Mucosa of descending colon (tissue), 3 donors: ENCODE results near the gene TMEM108. TPM values are rescaled to one million over a fixed set of nuclear protein-coding genes. Genes with fewer than 3 reads are reported as not detected.

ENCODE experiments used
- ATAC-seq: fragments of 200-7000 bp; cut with Tn5 transposase; one replicate; pipeline ENCODE4 v1.9.1; 2020; ENCODE audit warnings: mild to moderate bottlenecking, moderate library complexity
- DNase-seq, 3 donors: peaks; one replicate each; pipeline ENCODE4 v3.0.0-alpha.2; 2020
- H3K36me3 ChIP-seq: fragments of 200-600 bp; one replicate; pipeline ENCODE4 v1.8.0; 2021; ENCODE audit warnings: low read depth, mild to moderate bottlenecking
- H3K4me1 ChIP-seq: fragments of 200-600 bp; one replicate; pipeline ENCODE4 v1.8.0; 2021; ENCODE audit warnings: low read depth, mild to moderate bottlenecking
- H3K4me3 ChIP-seq: fragments of 200-600 bp; one replicate; pipeline ENCODE4 v1.8.0; 2021; ENCODE audit warnings: mild to moderate bottlenecking
- H3K9me3 ChIP-seq: fragments of 200-600 bp; one replicate; pipeline ENCODE4 v1.8.0; 2021; ENCODE audit warnings: mild to moderate bottlenecking
- CTCF ChIP-seq: fragments of 200-600 bp; IDR thresholded peaks from one replicate; pipeline ENCODE4 v1.8.0; 2022; ENCODE audit warnings: antibody characterized with exemption, mild to moderate bottlenecking
- intact Hi-C, 2 donors: fragments of 100-400 bp; cut with DNase I in 1 of 2; cut with micrococcal nuclease in 1 of 2; formaldehyde crosslinking; loops; one replicate each; pipeline versions ENCODE4 v1.11.0 to v1.11.1; 2022; cut with DNase I, micrococcal nuclease
- total RNA-seq, 3 donors: library from RNA; stranded (reverse); fragmentation: NEBNext Ultra II Directional in 2 of 3; extraction: Animal tissue kit (Norgen Biotek cat#: 25700) in 2 of 3; gene quantifications; one replicate each; pipeline versions ENCODE4 v1.2.1 to v1.2.4, GENCODE V29; 2021 to 2023
- donor health status: DM: no; HTN: no; CAD: no; lungs with moderate emphysema.
- donor health status: DM: no; HTN: no; CAD: no.
- donor health status: DM: no; HTN: yes; CAD: no.

The TMEM108 gene
- total RNA-seq, 3 donors from 2014 or later = 0.72 to 3.4 (median 1.1) TPM

GRCh38 chr3:133301194-133301593 lies 263.0 kb downstream of the TMEM108 start:
- Histone ChIP-seq H3K4me3 (no peak overlapping the region), H3K36me3 (no peaks in the 10 kb centered on the region), H3K9me3 (no peaks in the 10 kb centered on the region), H3K4me1 (no peaks in the 10 kb centered on the region)
- TF ChIP-seq CTCF = no peak
- DNase-seq = no peak
- no peak for ATAC-seq
- intact Hi-C loops = no loop called here

- intact Hi-C loops = no loop called here
- no peak for TF ChIP-seq CTCF
- ATAC-seq (no peak), DNase-seq (no peak)
- H3K36me3 ChIP-seq = no peaks in the 10 kb centered on the region
- no peak overlapping the region for H3K4me3 ChIP-seq
- no peaks in the 10 kb centered on the region for H3K4me1 ChIP-seq
- no peaks in the 10 kb centered on the region for H3K9me3 ChIP-seq
These were observed 263.5 kb downstream of the TMEM108 start for GRCh38 chr3:133301731-133302130.

- DNase-seq (no peak), ATAC-seq (no peak)
- intact Hi-C loops = no loop called here
- no peaks in the 10 kb centered on the region for H3K36me3 ChIP-seq
- no peaks in the 10 kb centered on the region for H3K4me1 ChIP-seq
- no peak for TF ChIP-seq CTCF
- no peak overlapping the region for H3K4me3 ChIP-seq
- no peaks in the 10 kb centered on the region for H3K9me3 ChIP-seq
These were observed 265.2 kb downstream of the TMEM108 start for GRCh38 chr3:133303430-133303829.

GRCh38 chr3:133317866-133318265 lies 279.7 kb downstream of the TMEM108 start:
- Histone ChIP-seq H3K36me3 (no peaks in the 10 kb centered on the region), H3K4me1 (no peaks in the 10 kb centered on the region), H3K9me3 (no peaks in the 10 kb centered on the region), H3K4me3 (no peak overlapping the region)
- DNase-seq (no peak), ATAC-seq (no peak)
- intact Hi-C loops = no loop called here
- TF ChIP-seq CTCF = no peak

GRCh38 chr3:133328373-133328772 lies 290.2 kb downstream of the TMEM108 start:
- intact Hi-C loops = no loop called here
- no peak overlapping the region for H3K4me3 ChIP-seq
- no peaks in the 10 kb centered on the region for H3K9me3 ChIP-seq
- TF ChIP-seq CTCF = no peak
- DNase-seq (no peak), ATAC-seq (no peak)
- H3K4me1 ChIP-seq = no peaks in the 10 kb centered on the region
- no peaks in the 10 kb centered on the region for H3K36me3 ChIP-seq

GRCh38 chr3:133329626-133330025 lies 291.4 kb downstream of the TMEM108 start:
- no peak for TF ChIP-seq CTCF
- no peaks in the 10 kb centered on the region for H3K9me3 ChIP-seq
- H3K4me3 ChIP-seq = no peak overlapping the region
- DNase-seq (no peak), ATAC-seq (no peak)
- intact Hi-C loops = no loop called here
- H3K4me1 ChIP-seq = no peaks in the 10 kb centered on the region
- H3K36me3 ChIP-seq = no peaks in the 10 kb centered on the region
